Sciatic nerve (tissue), 2 donors: ENCODE measurements around the gene NUSAP1. TPM values are rescaled to one million over a fixed set of nuclear protein-coding genes. Genes with fewer than 3 reads are reported as not detected.
A peak's percentile ranks its signal among the peaks of the same experiment; 100 is the strongest.
"Not testable (repeated sequence)": the region's sequence is repeated elsewhere in the genome, so short reads cannot be mapped to it uniquely, and the experiment has no call there.

Source experiments
- ATAC-seq: fragments of 200-7000 bp; cut with Tn5 transposase; one replicate; pipeline ENCODE4 v1.9.1; 2020; ENCODE audit warnings: mild to moderate bottlenecking, moderate library complexity
- DNase-seq: peaks from one replicate; pipeline ENCODE4 v3.0.0-alpha.2; 2020; ENCODE audit warnings: low spot score
- intact Hi-C: fragments of 100-400 bp; cut with DNase I; formaldehyde crosslinking; loops from one replicate; pipeline ENCODE4 v1.14.2; 2022
- total RNA-seq: library from RNA; stranded (reverse); fragmentation: NEBNext Ultra II Directional; extraction: Animal tissue kit (Norgen Biotek cat#: 25700); gene quantifications from one replicate; pipeline ENCODE4 v1.2.1, GENCODE V29; 2021
- donor health status: DM: no; HTN: no; CAD: no.
- donor health status: DM: no; HTN: no; CAD: no.

NUSAP1 gene, protein sequence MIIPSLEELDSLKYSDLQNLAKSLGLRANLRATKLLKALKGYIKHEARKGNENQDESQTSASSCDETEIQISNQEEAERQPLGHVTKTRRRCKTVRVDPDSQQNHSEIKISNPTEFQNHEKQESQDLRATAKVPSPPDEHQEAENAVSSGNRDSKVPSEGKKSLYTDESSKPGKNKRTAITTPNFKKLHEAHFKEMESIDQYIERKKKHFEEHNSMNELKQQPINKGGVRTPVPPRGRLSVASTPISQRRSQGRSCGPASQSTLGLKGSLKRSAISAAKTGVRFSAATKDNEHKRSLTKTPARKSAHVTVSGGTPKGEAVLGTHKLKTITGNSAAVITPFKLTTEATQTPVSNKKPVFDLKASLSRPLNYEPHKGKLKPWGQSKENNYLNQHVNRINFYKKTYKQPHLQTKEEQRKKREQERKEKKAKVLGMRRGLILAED
- 3.1 TPM for total RNA-seq

DNA sequence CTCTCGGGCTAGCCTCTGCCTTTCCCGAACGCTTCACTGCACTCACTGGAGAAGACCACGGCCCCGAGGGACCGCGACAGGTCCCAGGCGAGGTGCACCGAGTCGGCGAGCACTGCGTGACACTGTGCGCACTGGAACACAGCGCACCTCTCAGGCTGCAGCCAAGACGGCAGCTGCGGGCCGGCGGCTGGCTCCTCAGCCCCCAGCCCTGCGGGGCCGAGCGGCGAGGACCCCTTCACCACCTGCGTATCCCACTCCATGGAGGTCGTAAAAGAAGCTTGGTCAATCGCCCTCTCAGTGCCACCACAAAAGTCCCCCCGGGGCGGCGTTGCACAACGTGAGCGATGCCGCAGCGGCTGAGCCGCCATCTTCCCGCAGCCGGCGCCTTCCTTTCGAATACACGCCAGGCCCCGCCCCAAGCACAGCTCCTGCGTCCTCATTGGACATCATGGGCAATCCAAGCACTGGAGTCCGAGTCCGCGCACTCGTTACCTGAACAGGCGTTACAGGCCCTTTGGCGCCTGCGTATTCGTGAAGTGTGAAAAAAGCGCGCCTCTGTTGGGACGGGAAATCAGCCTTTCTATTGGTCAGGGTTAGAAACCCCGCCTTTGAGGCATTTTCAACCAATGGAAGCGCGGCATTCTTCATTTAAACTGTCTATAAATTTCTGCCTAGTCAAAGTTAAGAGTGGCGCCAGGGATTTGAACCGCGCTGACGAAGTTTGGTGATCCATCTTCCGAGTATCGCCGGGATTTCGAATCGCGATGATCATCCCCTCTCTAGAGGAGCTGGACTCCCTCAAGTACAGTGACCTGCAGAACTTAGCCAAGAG, at the start of gene NUSAP1, which contains the start of gene OIP5:
TSS of gene NUSAP1 (plus strand) at position 688 of the 832 bp plus-strand sequence. CDS start at position 765, 77 bp downstream.
TSS of gene OIP5 (minus strand) at position 398 of the 832 bp plus-strand sequence. CDS start at position 368, 30 bp downstream.
- peak; percentile 96 for DNase-seq
- ATAC-seq = peak; percentile 99
- intact Hi-C loops = no loop called here

DNA sequence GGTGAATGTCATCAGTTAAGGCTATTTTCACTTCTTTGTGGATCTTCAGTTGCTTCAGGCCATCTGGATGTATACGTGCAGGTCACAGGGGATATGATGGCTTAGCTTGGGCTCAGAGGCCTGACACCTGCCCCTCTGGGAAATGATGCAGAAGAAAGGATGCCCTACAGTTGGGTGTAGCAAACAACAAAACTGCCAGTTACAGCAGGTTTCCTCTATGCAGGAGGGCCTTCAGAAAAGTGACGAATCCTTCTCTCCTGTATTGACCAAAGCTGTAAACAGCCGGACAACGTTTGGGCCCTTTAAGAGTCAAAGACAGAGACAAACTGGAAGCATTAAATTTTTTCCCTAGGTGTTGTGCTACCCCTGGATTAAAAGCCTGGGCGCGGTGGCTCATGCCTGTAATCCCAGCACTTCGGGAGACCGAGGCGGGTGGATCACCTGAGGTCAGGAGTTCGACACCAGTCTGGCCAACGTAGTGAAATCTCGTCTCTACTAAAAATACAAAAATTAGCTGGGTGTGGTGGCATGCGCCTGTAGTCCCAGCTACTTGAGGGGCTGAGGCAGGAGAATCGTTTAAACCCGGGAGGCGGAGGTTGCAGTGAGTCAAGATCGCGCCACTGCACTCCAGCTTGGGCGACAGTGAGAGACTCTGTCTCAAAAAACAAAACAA, 49.6 kb upstream of the NUSAP1 start:
- DNase-seq, ATAC-seq, intact Hi-C loops: not testable (repeated sequence)

DNA sequence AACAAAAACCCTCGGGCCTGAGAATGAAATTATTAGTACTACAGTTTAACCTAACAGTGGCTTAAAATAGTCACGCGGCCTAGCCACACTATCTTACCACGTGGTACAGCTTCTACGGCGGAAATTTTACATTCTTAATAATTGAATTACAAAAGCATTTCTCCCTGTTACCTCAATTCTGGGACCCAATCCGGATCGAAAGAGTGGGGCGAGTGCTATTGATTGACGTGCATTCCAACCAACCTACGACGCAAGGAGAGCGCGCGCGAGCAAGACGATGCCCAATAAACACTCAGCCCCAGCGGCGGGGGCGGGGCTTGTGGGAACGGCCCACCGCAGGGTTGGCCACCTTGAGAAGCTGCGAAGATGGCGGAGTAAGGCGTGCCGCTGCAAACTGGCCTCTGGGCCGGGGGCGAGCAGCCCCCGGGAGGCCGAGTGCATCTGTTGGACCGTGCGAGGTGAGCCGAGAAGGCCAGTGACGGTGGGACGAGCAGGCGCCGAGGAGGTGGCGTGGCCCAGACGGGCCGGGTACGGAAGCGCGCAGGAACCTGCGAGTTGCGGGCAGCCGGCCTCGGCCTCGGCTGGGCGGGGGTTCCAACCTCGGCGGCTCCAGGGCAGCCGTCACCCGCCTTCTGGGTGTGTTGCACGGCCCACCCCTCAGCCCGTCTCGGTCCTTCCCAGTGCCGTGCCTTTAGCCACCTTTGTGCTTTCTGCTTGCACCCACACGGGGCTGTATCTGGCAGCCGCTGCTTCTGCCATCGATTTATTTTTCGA, 48.8 kb upstream of the NUSAP1 start:
- ATAC-seq (peak; percentile 100), DNase-seq (peak; percentile 99)
- intact Hi-C loops = no loop called here

DNA sequence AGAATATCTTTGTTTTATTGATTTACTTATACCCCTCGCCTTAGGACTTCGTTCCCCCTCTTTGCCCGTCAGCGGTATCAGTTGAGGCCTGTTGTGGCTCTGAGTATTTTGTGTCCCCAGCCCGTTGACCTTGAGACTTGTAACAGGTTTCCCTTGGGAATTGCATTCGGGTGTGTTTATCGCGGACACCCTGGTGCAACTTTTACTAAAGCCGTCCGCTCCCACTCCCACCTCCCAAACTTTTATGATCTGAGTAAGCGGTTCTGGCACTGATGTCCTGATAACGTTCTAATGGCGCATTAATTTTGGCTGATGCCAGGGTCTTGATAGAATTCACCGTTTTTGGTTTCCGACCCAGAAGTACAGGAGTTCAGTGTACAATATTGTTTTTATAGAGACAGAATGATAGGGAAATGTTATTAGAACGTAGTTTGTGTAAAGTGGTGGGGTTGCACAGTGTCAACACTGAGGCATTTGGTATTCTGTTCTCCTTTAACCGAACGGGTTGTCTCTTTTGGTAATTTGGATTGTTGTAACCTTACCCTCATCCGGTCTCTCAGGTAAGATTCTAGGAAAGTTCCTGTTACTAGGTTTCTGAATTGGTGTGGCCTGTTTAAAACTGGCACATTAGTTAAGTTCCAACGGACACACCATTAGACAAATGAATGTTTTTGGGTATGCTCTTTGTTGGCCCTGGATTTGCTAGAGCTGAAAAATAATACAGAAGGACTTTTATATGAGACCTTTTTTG, 48.1 kb upstream of the NUSAP1 start:
- intact Hi-C loops = no loop called here
- no peak for DNase-seq
- no peak for ATAC-seq

DNA sequence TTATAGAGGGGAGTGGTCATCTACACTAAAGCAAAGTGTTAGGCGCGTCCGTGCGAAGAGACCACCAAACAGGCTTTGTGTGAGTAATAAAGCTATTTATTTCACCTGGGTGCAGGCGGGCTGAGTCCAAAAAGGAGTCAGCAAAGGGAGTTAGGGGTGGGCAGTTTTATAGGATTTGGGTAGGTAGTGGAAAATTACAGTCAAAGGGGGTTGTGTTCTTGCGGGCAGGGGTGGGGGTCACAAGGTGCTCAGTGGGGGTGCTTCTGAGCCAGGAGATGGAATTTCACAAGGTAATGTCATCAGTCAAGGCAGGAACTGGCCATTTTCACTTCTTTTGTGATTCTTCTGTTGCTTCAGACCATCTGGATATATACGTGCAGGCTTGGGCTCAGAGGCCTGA, 47.4 kb upstream of the NUSAP1 start:
- intact Hi-C loops = no loop called here
- ATAC-seq (no peak), DNase-seq (no peak)

DNA sequence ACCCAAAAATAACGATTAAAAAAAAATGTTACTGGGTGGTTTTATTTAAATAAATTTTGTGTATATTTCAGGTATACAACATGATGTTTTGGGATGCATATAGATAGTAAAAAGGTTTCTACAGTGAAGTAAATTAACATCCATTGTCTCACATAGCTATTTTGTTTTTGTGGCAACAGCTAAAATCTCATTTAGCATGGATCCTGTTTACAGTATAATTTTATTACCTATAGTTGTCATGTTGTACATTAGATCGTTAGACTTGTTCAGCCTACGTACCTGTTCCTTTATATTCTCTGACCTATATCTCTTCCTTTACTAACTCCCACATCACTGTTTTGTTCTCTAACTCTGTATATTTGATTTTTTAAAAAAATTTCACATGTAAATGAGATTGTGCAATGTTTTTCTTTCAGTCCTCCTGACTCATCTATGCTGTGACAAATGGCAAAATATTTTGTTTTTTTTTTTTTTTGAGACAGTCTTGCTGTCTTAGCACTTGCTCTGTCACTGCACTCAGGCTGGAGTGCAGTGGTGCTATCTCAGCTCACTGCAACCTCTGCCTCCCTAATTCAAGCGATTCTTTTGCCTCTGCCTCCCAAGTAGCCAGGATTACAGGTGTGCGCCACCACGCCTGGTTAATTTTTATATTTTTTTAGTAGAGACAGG, 45.9 kb upstream of the NUSAP1 start:
- ATAC-seq = no peak
- intact Hi-C loops = no loop called here
- no peak for DNase-seq

DNA sequence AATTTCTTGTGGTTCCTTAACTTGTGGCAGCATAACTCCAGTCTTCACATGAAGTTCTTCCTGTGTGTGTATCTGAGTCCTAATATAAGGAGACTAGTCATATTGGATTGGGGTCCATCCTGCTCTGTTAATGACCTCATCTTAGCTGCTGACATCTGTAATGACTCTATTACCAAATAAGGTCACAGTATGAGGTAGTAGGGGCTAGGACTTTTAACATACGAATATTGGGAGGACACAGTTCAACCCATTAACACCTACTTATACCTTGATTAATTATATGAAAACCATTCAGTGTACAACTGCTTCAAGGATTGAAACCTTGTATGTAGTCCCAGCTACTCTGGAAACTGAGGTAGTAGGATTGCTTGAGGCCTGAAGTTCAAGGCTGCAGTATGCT, 44.2 kb upstream of the NUSAP1 start:
- ATAC-seq (no peak), DNase-seq (no peak)
- intact Hi-C loops = no loop called here

DNA sequence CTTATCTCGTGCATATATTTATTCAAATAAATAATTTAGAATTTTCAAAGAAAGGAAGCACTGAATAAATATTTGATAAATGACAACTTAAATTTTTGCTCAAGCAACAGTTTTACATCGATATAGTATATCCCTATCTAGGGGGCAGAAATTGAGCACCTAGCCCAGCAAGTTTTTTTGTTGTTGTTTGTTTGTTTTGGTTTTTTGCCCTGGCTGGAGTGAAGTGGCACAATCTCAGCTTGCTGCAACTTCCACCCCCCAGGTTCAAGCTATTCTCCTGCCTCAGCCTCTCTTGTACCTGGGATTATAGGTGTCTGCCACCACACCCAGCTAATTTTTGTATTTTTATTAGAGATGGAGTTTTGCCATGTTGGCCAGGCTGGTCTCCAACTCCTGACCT, 42.7 kb upstream of the NUSAP1 start:
- intact Hi-C loops = no loop called here
- DNase-seq (no peak), ATAC-seq (no peak)

DNA sequence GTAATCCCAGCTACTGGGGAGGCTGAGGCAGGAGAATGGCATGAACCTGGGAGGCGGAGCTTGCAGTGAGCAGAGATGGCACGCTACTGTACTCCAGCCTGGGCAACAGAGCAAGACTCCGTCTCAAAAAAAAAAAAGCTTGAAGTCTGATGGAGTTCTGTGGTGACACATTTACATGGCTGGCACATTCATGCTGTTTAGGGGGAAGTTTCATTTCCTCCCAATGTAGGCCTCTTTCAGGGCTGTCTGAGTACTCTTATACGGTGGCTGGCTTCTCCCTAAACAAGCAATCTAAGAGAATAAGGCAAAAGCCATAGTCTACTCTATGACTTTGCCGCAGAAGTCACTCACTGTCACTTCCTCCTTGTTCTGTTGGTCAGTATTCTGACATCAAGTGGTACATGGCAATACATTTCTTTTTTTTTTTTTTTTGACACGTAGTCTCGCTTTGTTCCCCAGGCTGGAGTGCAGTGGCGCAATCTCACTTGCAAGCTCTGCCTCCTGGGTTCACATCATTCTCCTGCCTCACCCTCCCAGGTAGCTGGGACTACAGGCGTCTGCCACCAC, 41.5 kb upstream of the NUSAP1 start:
- intact Hi-C loops = no loop called here
- ATAC-seq (peak; percentile 65), DNase-seq (no peak)

DNA sequence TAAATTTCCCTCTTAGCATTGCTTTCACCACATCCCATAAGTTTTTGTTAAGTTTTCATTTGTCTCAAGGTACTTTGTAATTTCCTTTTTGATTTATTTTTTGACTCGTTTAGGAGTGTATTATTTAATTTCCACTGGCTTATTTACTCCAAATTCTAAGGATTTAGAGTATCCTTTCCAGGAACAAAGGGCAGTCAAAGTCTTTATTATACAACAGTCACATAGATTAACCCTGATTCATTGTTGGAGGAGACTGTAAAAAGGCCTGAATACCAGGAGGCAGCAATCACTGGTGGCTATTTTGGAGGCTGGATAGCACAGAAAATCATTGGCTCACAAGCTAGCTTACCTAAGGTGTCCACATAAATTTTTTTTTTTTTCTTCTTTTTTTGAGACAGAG, 40.2 kb upstream of the NUSAP1 start:
- intact Hi-C loops = no loop called here
- DNase-seq (no peak), ATAC-seq (no peak)

DNA sequence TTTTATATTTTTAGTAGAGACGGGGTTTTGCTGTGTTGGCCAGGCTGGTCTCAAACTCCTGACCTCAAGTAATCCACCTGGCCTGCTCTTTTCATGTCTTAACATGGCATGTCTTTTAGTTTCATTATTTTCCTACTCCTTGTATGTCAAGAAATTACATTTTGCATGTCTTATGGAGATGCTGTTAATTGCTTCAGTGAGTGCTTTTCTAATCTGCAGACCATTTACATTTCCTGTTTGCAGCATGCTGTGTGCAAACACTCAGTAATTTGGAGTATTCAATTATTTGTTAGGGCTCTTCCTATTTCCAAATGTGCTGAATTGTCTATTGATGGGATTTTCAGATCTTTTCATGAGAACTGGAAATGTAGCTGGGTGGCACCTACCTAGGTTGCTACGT, 31.5 kb upstream of the NUSAP1 start:
- DNase-seq, intact Hi-C loops, ATAC-seq: not testable (repeated sequence)

DNA sequence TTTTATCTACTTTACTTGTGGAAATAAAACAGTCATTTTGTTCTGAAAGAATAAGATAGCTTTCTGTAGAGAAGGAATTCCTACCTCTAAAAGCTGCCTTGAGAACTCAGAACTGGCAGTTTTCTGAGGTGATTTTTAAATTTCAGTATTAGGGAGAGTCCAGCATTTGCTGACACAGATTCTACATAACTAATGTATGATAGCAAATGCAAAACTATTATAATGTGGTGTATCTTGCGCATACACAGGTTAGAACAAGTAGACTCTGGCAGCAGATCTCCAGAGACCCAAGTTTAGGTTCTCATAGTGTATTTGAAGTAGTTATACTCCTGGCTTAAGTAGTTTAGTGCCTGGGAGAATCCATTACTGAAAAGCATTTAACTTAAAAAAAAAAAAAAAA, 31.1 kb upstream of the NUSAP1 start:
- intact Hi-C loops = no loop called here
- ATAC-seq (no peak), DNase-seq (no peak)

DNA sequence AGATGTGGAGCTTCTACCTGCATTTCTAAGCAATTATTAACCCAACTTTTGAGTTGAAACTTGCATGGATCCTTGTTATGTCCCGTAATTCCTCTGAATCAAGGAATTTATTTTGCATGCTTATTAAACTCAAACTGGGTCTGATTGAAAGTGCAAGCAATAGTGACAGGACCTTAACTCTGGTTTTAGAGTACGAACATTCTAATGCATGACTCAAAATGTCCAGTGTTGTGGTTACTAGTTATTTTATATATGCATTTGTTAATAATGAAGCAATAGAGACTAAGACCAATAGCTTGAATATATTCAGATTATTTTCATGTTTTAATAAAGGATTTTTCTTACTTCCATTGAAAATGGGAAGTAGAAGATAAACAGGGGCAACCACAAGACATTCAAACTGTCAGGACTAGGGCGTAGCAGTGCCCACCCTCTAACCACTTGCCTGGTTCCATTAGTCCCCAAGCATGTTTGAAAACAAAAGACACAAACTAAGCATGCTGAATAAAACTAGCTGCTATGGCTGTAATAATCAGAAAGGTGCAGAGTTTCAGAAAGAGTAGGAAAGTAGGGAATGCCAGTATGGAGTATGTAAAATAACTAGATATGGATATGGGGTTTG, 28.4 kb upstream of the NUSAP1 start:
- ATAC-seq = no peak
- intact Hi-C loops = no loop called here

DNA sequence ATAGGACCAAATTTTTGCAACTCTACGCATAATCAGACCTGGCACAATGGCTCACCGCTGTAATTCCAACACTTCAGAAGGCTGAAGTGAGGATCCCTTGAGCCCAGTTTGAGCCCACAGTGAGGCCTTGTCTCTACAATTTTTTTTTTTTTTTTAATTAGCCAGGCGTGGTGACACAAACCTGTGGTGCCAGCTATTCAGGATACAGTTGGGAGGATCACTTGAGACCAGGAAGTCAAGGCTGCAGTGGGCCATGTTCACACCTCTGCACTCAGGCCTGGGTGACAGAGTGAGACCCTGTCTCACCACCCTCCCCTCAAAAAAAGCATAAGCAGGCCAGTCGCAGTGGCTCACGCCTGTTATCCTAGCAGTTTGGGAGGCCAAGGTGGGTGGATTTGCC, 25.0 kb upstream of the NUSAP1 start:
- intact Hi-C loops = no loop called here
- DNase-seq = no peak
- ATAC-seq = no peak

More for the DNA sequence above, 28.4 kb upstream of the NUSAP1 start:
- no peak for DNase-seq

DNA sequence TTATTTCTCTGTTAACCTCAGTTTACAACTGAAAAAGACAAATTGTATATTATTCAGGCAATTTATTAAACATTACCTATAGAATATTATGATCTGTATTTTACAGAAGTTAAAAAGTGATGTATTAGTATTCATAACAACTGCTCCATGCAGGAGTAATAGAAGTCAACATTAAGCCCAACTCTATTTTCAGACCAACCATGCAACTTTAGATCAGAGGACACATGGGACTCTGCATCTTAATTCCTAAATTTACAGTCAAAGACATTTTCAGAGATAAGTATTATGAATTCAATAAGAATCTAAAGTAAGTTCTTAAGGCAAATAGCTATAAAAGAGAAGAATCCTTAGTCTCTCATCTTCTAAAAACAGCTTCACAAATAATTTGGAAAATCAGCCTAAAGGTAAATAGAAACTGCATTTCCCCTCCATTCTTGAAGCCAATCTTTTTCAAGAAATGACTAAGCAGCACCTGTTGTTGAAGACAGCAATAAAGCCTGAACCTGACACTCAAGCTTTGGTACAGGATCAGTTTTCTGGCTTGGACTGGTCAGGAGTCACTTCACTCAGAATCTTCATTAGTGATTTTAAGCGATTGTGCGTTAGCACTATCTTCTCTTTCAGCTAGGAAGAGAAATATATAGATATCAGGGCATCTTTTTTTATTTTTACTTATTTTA, 23.3 kb upstream of the NUSAP1 start:
- intact Hi-C loops = no loop called here
- DNase-seq (no peak), ATAC-seq (no peak)

DNA sequence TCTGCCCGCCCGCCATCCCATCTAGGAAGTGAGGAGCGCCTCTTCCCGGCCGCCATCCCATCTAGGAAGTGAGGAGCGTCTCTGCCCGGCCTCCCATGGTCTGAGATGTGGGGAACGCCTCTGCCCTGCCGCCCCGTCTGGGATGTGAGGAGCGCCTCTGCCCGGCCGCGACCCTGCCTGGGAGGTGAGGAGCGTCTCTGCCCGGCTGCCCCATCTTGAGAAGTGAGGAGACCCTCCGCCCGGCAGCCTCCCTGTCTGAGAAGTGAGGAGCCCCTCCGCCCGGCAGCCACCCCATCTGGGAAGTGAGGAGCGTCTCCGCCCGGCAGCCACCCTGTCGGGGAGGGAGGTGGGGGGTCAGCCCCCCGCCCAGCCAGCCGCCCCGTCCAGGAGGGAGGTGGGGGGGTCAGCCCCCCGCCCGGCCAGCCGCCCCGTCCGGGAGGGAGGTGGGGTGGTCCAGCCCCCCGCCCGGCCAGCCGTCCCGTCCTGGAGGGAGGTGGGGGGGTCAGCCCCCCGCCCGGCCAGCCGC, 11.8 kb upstream of the NUSAP1 start:
- DNase-seq, ATAC-seq, intact Hi-C loops: not testable (repeated sequence)
